ENCODE data around the gene RNF10. TPM values are rescaled to one million over a fixed set of nuclear protein-coding genes. Genes with fewer than 3 reads are reported as not detected.
"Not testable (repeated sequence)": the region's sequence is repeated elsewhere in the genome, so short reads cannot be mapped to it uniquely, and the experiment has no call there.

Gene RNF10
- polyA plus RNA-seq, 1 donor from 2014 or later, result 139 TPM

- not testable (repeated sequence) for H2AFZ ChIP-seq (ENCODE audit: low read depth, low read length); H3K36me3 ChIP-seq (ENCODE audit: insufficient read depth, low read length); H3K4me2 ChIP-seq (ENCODE audit: low read length); H3F3A ChIP-seq (ENCODE audit: insufficient read depth, low read length, poor library complexity, severe bottlenecking); H3K27me3 ChIP-seq (ENCODE audit: insufficient read depth, low read depth, low read length); H3K9me2 ChIP-seq (ENCODE audit: insufficient read depth, low read length); H4K20me1 ChIP-seq (ENCODE audit: insufficient read depth); H3K27ac ChIP-seq (ENCODE audit: low read length); H3K9me3 ChIP-seq (ENCODE audit: low read length); H3K79me2 ChIP-seq (replicated peaks; ENCODE audit: insufficient read depth, low read length); H3K4me3 ChIP-seq (ENCODE audit: low read length); H3K9ac ChIP-seq (ENCODE audit: low read length)
These were observed 46.6 kb upstream of the RNF10 start for GRCh38 chr12:120487552-120487951.

- H3K36me3 ChIP-seq (ENCODE audit: insufficient read depth, low read length), result no peaks in the 10 kb centered on the region
- no peak overlapping the region for H3K9ac ChIP-seq (ENCODE audit: low read length)
- no peak for TF ChIP-seq CTCF (IDR thresholded peaks at IDR 0.05; ENCODE audit: poor library complexity, severe bottlenecking)
- H3K4me3 ChIP-seq (ENCODE audit: low read length), result no peak overlapping the region
- H3K9me3 ChIP-seq (ENCODE audit: low read length), result no peaks in the 10 kb centered on the region
- H4K20me1 ChIP-seq (ENCODE audit: insufficient read depth), result no peaks in the 10 kb centered on the region
- H3F3A ChIP-seq (ENCODE audit: insufficient read depth, low read length, poor library complexity, severe bottlenecking), result no peaks in the 10 kb centered on the region
- no peak overlapping the region for H3K4me2 ChIP-seq (ENCODE audit: low read length)
- H2AFZ ChIP-seq (ENCODE audit: low read depth, low read length), result no peak overlapping the region
- H3K27ac ChIP-seq (ENCODE audit: low read length), result no peak overlapping the region
- no peaks in the 10 kb centered on the region for H3K79me2 ChIP-seq (replicated peaks; ENCODE audit: insufficient read depth, low read length)
- no peaks in the 10 kb centered on the region for H3K9me2 ChIP-seq (ENCODE audit: insufficient read depth, low read length)
- no peaks in the 10 kb centered on the region for H3K27me3 ChIP-seq (ENCODE audit: insufficient read depth, low read depth, low read length)
These were observed 46.0 kb upstream of the RNF10 start for GRCh38 chr12:120488057-120488640.

- no peak overlapping the region for H3K9ac ChIP-seq (ENCODE audit: low read length)
- no peak overlapping the region for H3K4me3 ChIP-seq (ENCODE audit: low read length)
- H3K27ac ChIP-seq (ENCODE audit: low read length), result no peak overlapping the region
- no peaks in the 10 kb centered on the region for H3K79me2 ChIP-seq (replicated peaks; ENCODE audit: insufficient read depth, low read length)
- no peaks in the 10 kb centered on the region for H4K20me1 ChIP-seq (ENCODE audit: insufficient read depth)
- H3K4me2 ChIP-seq (ENCODE audit: low read length), result no peak overlapping the region
- no peaks in the 10 kb centered on the region for H3K27me3 ChIP-seq (ENCODE audit: insufficient read depth, low read depth, low read length)
- H2AFZ ChIP-seq (ENCODE audit: low read depth, low read length), result no peak overlapping the region
- H3F3A ChIP-seq (ENCODE audit: insufficient read depth, low read length, poor library complexity, severe bottlenecking), result no peaks in the 10 kb centered on the region
- no peaks in the 10 kb centered on the region for H3K9me3 ChIP-seq (ENCODE audit: low read length)
- TF ChIP-seq EP300 (conservative IDR thresholded peaks at IDR 0.05; ENCODE audit: poor library complexity, severe bottlenecking), result no peak
- TF ChIP-seq SMC3 (conservative IDR thresholded peaks at IDR 0.05; ENCODE audit: poor library complexity), result no peak
- no peak for TF ChIP-seq CTCF (IDR thresholded peaks at IDR 0.05; ENCODE audit: poor library complexity, severe bottlenecking)
- no peak for TF ChIP-seq MXI1 (conservative IDR thresholded peaks at IDR 0.05; ENCODE audit: poor library complexity, severe bottlenecking)
- TF ChIP-seq RAD21 (conservative IDR thresholded peaks at IDR 0.05), result no peak
- no peak for TF ChIP-seq REST (IDR thresholded peaks at IDR 0.05; ENCODE audit: borderline replicate concordance)
- TF ChIP-seq POLR2AphosphoS5 (IDR thresholded peaks at IDR 0.05), result no peak
- no peak for TF ChIP-seq TAF1 (IDR thresholded peaks at IDR 0.05; ENCODE audit: low read depth)
- TF ChIP-seq EZH2 (IDR thresholded peaks at IDR 0.05; ENCODE audit: borderline replicate concordance, insufficient read depth, low read length, poor library complexity, severe bottlenecking), result no peak
- no peaks in the 10 kb centered on the region for H3K36me3 ChIP-seq (ENCODE audit: insufficient read depth, low read length)
- no peaks in the 10 kb centered on the region for H3K9me2 ChIP-seq (ENCODE audit: insufficient read depth, low read length)
These were observed 45.1 kb upstream of the RNF10 start for GRCh38 chr12:120489018-120489417.

All from neural cell (in vitro differentiated cells).